SW480 (cell line): ENCODE results near the gene KCTD14.
"Not testable (repeated sequence)": the region's sequence is repeated elsewhere in the genome, so short reads cannot be mapped to it uniquely, and the experiment has no call there.

Experiments used
- DNase-seq: peaks from one replicate; pipeline ENCODE4 v3.0.0-alpha.2; 2016; ENCODE audit warnings: low spot score

Gene KCTD14

DNA sequence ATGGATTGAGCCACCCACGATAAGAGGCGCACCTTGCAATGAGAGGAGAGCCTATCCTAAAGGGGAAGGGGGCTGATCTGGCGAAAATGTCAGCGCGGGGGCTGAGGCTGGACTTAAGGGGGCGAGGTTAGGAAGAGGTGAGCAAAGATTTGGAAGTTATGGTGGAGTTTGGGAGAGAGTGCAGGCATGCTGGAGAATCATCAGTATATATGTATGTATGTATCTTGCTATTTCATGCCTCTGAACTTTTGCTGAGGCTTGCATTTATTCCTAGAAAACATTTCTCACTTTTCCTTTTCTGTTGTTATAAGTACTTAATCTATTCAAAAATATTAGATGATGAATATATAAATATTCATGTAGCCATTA is 23.4 kb upstream of the KCTD14 start:
- DNase-seq: no peak

- peak; percentile 36 for DNase-seq
Measured at GRCh38 chr11:78045851-78046485, 22.9 kb upstream of the KCTD14 start.

DNA sequence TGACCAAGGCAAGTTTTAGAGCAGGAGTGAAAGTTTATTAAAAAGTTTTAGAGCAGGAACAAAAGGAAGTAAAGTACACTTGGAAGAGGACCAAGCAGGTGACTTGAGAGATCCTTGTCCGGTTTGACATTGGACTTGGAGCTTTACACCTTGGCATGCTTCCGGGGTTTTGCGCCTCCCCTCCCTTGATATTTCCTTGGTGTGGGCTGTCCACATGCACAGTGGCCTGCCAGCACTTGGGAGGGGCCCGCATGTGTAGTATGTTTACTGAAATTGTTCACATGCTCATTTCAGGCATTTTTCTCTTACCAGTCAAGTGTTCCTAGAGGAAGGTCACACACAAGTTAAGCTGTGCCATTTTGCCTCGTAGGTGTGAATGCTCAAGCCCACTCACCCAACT is 21.6 kb upstream of the KCTD14 start:
- DNase-seq: no peak

DNA sequence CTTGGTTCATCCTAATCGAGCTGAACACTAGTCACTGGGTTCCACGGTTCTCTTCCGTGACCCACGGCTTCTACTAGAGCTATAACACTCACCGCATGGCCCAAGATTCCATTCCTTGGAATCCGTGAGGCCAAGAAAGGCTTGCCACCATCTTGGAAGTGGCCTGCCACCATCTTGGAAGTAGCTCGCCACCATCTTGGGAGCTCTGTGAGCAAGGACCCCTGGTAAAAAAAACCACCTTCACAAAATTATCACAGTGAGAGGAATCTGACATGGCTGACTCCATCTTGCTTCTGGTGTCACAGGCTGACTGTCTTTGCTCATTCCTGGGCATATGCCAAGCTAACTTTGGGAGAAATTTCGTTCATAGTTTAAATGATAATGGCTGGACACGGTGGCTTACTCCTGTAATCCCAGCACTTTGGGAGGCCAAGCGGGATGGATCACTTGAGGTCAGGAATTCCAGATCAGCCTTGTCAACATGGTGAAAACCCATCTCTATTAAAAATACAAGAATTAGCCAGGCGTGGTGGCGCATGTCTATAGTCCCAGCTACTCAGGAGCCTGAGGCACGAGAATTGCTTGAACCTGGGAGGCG is 18.9 kb upstream of the KCTD14 start:
- no peak for DNase-seq

DNA sequence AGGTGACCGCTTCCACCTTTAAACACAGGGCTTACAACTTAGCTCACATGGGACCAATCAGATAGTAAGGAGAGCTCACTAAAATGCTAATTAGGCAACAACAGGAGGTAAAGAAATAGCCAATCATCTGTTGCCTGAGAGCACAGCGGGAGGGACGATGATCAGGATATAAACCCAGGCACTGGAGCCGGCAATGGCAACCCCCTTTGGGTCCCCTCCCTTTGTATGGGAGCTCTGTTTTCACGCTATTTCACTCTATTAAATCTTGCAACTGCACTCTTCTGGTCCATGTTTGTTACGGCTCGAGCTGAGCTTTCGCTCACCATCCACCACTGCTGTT is 18.3 kb upstream of the KCTD14 start:
- DNase-seq: not testable (repeated sequence)

- DNase-seq: no peak
Measured at GRCh38 chr11:78040691-78041379, 17.8 kb upstream of the KCTD14 start.

GRCh38 chr11:78039919-78040671 is 17.0 kb upstream of the KCTD14 start:
- peak; percentile 67 for DNase-seq

GRCh38 chr11:78039391-78039918 is 16.4 kb upstream of the KCTD14 start:
- DNase-seq: no peak

GRCh38 chr11:78038697-78039313 is 15.7 kb upstream of the KCTD14 start:
- DNase-seq: no peak

DNA sequence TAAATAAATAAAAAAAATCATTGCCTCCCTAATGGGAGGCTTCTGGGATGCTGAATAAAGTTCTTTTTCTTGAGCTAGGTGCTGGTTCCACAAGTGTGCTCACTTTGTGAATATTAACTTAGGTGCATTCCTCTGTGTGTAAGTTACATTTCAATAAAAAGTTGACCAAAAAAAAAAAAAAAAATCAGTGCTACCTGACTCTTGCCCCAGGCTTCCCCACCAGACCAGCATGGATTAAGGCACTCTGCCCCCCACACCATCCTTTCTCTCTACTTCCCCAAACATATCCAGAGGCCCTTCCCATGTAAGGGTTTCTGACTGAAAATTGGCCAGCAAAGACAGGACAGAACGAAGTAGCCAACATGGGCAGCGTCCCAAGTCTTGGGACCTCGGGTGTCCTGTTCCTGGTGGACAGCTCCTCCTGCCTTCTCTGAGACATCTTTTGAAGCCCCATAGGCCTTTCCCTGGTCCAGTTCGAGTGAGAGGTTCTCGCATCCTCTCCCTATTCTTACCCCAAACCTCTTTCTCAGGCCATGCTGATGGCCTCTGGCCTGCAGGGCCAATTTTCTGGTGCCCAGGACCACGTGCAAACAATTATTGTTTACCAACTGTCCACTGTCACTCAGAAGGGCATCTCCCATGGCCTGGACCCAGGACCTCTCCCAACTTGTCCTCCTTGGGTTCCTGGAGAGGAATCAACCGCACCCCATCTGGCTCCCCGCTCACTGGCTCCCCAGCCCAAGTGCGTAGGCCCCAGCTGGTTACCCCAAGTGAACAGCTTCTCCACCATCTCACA is 14.9 kb upstream of the KCTD14 start:
- DNase-seq: no peak

- DNase-seq: no peak
Measured at GRCh38 chr11:78037056-78037455, 14.0 kb upstream of the KCTD14 start.

DNA sequence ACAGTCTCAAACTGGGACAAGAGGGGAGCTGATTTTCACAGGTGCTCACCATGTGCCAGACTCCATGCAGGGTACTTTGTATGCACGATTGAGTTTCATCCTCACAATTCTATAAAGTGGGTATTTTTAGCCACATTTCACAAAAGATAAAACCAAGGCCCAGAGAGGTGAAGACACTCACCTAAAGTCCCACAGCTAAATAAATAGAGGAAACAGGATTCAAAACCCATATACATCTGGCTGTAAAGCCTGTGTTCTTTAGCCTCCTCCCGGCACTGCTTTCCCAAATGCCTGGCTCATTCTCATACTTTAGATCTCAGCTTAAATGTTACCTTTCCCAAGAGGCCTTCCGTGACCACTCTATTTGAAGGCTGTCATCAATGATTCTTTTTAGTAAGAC is 13.2 kb upstream of the KCTD14 start:
- no peak for DNase-seq

DNA sequence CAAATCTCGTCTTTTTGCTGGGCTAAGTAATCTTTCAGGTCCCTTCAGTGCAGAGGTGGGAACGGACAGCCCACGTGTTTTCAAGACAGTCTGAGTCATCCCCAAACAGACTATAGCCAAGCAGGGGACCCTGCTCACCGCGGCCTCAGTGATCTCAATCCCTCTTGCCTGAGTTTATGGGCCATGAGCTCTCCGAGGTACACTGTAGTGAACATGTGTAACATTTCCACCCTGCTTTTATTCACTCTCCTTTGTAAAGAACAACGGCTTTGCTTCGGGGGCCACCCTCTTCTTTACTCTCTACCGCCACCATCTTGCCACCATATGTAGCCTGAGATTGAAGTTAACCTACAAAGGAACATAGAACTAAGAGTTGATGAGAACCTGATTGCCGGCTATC is 11.5 kb upstream of the KCTD14 start:
- DNase-seq: no peak

DNA sequence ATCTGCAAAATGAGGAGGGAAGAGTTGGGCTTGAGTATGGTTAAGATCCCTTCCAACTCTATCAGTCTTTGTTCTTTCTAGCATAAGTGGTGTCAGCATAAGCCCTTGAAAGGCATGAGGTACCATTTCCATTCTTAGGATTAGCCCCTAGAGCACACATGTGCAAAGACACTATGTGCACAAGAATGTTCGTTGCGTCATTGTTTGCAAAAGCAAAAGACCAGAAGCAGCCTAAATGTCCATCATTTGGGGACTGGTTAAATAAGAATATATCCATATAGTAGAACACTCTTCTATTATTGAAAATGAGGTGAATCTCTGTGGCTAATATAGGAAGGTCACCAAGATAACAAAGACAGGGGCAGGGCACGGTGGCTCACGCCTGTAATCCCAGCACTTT is 10.0 kb upstream of the KCTD14 start:
- no peak for DNase-seq

DNA sequence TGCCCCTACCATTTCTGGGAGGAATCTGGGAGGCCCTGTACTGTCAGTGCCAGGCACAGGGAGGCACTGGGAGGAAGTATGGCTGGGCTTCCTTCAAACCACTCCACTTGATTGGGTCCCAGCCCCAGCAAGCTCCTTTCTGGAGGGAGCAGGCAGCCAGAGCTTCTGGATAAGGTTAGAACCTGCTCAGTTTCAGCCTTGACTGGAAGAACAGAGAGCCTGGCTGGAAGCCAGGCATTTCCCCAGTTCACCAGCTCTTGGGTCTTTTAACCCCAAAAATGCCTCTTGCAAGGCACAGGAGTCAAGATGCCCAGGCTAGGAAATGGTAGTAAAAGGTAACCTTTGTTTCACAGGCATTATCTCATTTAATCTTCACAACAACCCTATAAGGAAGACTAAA is 9.0 kb upstream of the KCTD14 start:
- DNase-seq: no peak

DNA sequence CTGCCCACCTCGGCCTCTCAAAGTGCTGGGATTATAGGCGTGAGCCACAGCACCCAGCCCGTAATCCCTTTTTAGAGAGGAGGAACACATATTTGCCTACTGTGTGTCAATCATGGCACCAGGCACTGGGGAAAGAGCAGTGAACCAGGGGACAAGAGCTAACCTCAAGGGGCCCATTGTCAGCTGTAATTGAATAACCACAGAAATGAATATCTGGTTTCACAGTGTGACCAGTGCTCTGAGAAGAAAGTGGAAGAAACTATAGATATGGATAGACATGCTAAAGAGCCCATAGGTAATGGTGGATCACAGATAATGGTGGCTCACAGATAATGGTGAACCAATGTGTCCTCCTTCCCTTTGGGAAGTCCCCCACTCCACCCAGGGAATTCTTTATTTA is 8.6 kb upstream of the KCTD14 start:
- no peak for DNase-seq

DNA sequence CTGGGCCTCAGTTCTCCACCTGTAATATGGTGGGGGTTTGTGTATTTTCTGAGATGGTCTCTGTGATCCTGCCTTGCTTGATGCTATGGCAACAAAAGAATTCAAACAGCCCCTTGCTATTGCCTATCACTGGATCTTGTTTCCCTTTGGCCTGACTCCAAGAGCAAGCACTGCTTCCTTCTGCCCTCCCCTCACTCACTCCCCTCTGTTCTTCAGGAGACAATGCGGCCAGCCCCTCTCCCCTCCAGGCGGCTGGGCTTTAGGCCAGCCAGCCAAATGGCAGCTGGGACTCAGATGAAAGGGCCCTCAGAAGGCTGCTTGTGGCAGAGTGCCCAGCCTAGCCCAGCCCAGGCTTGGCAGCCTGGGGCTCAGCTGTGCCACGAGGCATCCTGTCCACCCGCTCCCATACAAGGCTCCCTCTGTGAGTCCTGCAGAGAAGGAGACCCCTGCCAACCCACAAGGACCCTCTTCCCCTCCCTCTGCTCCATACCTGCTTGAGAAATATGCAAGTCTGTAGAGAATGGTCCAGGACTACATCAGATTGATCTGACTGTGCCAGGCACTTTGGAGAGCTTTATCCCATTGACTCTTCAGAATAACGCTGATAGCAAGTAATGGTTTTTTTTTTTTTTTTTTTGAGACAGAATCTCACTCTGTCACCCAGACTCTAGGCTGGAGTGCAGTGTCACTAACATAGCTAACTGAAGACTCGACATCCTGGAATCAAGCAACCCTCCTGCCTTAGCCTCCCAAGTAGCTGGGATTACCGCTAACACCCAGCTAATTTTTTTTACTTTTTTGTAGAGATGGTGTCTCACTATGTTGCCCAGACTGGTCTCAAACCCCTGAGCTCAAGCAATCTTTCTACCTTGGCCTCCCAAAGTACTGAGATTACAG is 7.6 kb upstream of the KCTD14 start:
- DNase-seq: no peak

DNA sequence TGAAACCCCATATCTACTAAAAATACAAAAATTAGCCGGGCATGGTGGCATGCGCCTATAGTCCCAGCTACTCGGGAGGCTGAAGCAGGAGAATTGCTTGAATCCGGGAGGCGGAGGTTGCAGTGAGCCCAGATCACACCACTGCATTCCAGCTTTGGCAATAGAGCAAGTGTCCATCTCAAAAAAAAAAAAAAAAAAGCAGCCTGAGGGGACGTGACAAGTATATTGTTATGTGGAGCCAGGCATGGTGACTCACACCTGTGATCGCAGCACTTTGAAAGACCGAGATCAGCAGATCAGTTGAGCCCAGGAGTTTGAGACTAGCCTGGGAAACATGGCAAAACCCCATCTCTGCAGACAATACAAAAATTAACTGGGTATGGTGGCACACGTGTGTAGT is 5.3 kb upstream of the KCTD14 start:
- DNase-seq: peak; percentile 52

DNA sequence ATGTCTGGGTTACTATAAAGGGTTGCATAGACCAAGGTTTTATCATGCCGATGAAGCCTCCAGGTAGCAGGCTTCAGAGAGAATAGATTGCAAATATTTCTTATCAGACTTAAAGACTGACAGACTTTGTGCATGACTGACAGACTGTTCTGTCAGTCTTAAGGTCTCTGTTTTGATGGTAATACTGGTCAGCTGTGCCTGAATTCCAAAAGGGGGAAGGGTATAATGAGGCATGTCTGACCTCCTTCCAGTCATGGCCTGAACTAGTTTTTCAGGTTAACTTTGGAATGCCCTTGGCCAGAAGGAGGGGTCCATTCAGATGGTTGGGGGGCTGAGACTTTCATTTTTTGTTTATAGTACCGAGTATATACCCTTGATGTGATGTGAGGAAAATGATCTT is 4.7 kb upstream of the KCTD14 start:
- no peak for DNase-seq

GRCh38 chr11:78025378-78025777 is 2.3 kb upstream of the KCTD14 start:
- DNase-seq: no peak

DNA sequence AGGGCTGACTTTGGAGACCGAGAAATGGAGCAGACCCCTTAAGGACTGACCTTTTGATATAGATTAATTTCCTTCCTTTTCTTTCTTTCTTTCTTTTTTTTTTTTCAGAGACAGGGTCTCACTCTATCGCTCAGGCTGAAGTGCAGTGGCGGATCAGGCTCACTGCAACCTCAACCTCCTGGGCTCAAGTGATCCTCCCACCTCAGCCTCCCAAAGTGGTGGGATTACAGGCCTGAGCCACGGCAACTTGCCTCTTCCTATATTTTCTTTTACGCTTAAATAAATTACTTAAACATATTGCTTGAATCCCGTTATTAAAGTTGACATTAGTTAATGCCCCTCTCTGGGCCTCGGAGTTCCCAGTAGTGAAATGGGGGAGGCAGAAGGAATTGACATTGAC is 350 bp upstream of the KCTD14 start:
- no peak for DNase-seq
